Measurements from ENCODE around the gene NEURL1.
"Not testable (repeated sequence)": the region's sequence is repeated elsewhere in the genome, so short reads cannot be mapped to it uniquely, and the experiment has no call there.

NEURL1 gene

GRCh38 chr10:103495321-103495720 lies 1.8 kb downstream of the NEURL1 start:
- DNase-seq (ENCODE audit: low spot score), result no peak

DNA sequence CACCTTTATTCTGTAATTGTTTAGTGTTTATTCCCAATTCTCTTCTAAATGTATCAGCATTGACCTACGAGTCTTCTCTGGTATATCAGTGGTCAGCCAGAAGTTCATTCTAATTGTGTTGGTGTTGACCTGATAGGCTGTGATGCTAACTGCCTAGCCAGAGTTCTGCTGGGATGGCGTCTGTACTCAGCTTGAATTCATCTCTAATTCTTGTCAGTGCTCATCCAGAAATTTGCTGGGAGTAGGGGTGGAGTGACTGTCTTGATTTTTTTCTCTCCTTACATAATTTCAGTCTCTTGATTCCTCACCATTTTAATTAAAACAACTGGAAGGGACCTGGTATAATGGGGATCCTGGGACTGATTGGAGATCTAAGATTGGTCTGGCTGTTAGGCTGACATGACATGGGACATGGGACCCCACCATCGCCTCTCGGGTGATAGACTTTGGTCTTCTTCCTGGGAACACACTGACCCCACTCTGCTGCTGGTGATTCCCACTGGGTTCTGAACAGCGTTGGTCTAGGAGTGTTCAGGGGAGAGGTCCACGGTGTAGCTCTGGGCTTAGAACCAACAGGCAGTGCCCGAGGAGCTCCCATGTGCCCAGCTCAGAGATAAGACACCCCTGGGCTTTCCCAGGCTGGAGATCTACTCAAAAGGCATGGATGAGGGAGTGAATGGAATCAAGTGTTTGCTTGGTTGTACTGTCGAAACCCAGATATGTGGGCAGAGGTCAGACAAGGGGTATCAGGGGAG lies 3.8 kb downstream of the NEURL1 start:
- DNase-seq (ENCODE audit: low spot score), result no peak

GRCh38 chr10:103498936-103499638 lies 5.6 kb downstream of the NEURL1 start:
- no peak for DNase-seq (ENCODE audit: low spot score)

DNA sequence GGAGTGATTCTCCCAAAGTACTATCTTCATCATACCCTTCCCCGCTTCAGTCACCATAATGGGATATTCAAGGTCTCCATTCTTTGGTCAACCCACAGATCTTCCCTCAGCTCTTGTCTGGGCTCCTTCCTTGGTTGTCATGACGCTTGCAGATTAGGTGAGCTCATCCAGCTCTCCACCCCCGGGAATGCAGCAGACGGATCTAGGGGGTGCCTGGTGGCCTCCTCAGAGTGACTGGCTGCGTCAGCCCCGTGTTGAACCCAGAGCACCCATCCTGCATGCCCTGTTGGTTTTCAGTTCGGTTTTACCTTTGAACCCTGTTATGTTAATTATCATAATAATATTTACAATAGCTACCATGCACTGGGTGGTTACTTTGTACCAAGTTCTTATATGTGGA lies 6.4 kb downstream of the NEURL1 start:
- DNase-seq (ENCODE audit: low spot score), result no peak

DNA sequence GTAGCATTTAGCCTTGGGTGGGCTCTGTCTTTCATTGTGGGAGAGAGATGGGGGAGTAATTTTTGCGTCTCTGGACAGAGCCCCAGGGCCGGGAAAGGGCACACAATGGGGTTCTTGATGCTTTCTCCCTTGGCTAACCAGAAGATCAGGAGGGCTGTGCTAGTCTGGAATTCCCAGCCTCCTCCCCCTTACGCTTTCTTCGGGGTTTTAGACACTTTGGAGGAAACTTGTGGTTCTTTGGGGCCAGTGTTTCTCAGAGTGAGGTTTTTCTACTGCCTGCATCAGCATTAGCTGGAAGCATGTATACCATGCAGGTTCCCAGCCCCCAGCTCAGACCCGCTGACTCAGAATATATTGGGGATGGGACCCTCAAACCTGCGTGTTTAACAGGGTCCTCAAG lies 7.0 kb downstream of the NEURL1 start:
- no peak for DNase-seq (ENCODE audit: low spot score)

DNA sequence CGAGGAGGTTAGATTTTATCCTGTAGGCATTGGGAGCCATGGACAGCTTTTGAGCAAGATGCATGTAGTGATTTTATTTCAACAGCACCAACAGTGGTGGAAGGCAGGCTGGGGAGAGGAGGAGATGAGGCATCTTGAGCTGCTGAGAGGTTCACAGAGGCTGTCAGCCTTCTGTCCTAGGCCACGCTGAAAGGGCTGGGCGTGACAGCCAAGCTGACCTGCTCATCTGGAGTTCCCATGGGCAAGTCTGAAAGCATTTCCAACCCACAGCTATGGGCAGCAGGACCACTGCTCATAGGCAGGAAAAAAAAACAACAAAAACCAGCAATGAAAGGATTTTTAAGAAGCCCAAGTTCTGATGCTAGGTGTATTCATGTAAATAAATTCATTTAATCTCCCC lies 7.7 kb downstream of the NEURL1 start:
- no peak for DNase-seq (ENCODE audit: low spot score)

DNA sequence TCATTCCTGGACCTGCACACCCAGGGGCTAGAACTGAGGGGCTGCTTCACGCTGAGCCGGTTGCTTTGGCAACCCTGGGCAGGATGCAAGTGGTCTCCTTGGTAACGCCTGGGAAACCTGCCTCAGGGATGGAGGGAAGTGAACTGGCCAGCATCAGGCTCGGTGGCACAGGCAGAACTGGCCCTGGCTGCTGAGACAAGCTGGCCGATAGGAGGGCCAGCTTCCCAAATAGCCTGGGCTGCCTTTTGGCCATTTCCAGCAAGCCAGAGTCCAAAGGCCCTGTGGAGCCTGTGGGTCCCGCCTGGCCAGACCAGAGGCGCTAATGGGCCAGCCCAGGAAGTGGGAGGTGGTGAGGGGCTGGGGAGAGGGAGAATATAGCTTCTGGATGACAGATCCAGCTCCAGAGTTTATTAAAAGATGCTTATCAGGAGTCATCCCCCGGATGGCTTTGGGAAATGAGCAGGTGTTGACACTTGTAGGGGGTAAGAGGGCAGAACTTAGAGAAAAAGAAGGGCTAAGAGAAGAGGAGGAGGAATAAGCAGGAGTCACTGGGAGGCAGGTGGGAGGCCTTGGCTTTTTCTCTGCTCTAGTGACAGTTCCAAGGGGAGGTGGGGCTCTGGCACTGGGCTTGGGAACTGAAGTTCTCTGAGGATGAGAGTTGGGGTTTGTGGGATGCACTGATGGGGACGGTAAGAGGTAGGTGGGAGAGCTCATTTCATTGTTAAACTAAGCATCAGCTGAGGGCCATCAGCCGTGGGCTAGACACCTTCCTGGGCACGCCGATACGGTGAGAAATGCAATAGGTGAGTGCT lies 9.6 kb downstream of the NEURL1 start:
- DNase-seq (ENCODE audit: low spot score), result no peak

- DNase-seq (ENCODE audit: low spot score), result not testable (repeated sequence)
These were observed 10.3 kb downstream of the NEURL1 start for GRCh38 chr10:103503777-103504176.

DNA sequence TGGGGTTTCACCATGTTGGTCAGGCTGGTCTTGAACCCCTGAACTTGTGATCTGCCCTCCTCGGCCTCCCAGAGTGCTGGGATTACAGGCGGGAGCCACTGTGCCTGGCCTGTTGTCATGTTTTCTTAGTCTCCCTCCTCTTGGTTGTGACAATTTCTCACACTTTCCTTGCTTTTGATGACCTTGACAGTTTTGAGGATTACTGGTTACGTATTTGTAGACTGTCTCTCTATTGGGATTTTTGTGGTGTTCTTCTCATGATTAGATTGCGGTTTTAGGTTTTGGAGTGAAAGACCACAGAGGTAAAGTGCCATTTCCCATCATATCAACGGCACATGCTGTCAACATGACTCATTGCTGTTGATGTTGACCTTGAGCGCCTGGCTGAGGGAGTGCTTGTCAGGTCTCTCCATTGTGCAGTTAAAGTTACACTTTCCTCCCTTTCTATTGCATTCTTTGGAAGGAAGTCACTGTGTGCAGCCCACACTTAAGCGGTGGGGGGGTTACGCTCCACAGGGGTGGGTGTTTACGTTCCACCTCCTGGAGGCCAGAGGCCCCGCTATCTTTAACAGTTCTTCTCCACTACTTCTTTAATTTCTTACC lies 10.8 kb downstream of the NEURL1 start:
- peak; percentile 67 for DNase-seq (ENCODE audit: low spot score)

DNA sequence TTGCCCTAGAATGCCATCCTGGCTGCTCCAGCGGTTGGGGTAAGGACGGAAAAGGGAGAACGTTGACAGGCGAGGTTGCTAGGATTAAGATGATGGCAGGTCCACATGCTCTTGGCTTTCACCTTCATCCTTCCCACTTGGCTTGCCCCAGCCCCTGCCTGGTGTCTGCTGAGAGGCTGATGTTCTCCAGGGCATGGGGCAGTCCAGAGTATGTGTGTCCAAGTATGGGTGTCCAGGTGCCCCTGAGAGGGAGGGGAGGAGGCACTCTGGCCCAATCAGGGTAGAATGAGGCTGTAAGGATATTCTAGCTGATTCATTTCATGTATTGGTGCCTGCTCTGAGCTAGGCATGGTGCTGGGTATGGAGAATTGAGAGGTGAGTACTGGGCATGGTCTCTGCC lies 12.6 kb downstream of the NEURL1 start:
- no peak for DNase-seq (ENCODE audit: low spot score)

- no peak for DNase-seq (ENCODE audit: low spot score)
These were observed 14.0 kb downstream of the NEURL1 start for GRCh38 chr10:103507235-103508191.

DNA sequence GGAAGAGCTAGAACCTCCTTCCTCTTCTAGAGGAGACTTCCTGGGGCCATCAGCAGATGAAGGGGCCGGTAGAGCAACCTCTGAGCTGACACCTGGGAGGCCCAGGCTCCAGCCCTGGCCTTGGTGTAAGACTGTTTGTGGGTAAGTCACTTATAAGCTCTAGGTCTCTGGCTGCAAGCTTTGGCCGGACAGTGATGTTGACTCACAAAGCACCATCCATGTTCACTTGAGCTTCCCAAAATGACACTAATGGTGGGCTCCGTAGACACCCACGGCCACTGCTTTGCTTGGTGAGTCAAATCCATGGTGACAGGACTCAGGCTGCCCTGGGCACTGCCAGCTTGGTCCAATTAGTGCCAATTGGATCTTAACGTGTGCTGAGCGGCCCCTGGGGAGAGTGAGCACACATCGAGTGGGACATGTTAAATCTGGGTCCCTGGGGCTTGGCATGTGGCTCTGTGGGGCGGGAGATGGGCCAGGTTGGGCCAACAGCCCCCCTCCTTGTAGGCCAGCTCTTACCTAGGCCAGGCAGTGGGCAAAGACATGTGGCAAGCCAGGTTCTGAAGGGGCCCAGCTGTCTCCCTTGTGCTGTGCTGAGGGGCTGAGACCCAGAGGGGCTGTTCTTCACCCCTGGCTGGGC lies 16.7 kb downstream of the NEURL1 start:
- no peak for DNase-seq (ENCODE audit: low spot score)

DNA sequence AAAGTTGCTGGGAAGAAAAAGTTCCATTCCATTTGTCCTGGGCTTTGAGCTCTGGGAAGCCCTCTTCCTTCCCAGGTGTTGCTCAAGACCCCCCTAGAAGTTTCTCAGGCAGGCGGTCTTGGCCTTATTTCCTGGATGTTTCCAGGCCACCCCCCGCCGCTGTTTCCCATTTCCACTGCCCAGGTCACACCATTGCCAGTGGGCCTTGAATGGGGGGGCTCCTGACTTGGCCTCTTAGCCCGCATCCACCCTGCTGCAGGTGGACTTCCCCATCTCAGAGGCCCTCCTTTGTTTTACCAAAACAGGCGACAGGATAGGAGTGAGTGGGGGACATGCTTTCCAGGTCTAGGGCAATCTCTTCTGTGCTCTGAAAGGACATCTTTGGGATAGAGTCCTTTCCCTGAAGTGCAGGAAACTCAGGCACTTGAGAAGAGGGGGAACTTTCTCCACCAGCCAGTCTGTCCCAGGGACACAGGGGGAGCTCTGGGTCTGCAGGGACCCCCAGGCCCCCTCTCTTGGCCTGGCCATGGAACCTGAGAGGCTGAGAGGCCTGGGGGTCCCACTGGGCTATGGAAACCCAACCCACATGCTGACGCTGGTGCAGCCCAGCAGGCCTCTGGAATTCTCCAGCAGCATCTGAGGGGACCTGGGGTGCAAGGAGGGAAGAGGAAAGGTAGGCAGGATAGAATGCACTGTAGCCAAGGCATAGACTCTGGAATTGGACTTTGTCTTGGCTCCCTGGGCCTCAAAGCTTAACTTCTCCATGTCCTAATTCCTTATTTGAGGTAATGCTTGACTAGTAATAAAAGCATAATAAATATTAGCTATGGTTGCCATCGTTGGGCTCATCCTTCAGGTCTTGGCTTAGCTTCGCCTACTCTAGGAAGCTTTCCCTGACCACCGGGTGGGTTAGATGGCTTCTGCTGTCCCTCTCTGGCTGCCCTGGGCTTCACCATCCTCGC lies 17.6 kb downstream of the NEURL1 start:
- no peak for DNase-seq (ENCODE audit: low spot score)

DNA sequence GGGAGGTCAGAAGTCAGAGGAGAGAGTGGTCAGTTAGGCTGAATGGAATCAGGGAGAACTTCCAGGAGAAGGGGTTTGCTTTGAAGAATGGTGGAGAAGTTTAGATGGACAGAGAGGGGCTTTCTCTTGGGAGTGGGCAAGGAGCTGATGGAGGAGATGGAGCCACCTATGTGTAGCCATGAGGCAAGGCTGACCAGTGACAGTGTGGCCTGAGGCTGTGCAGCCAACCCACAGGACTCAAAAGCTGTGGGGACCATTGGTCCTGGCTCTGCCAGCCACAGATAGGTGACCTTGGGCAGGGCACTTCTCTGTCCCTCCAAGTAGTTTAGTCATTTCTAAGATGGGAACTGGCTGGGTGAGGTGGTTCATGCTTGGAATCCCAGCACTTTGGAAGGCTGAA lies 18.7 kb downstream of the NEURL1 start:
- DNase-seq (ENCODE audit: low spot score), result no peak

- DNase-seq (ENCODE audit: low spot score), result no peak
These were observed 19.3 kb downstream of the NEURL1 start for GRCh38 chr10:103512591-103513379.

DNA sequence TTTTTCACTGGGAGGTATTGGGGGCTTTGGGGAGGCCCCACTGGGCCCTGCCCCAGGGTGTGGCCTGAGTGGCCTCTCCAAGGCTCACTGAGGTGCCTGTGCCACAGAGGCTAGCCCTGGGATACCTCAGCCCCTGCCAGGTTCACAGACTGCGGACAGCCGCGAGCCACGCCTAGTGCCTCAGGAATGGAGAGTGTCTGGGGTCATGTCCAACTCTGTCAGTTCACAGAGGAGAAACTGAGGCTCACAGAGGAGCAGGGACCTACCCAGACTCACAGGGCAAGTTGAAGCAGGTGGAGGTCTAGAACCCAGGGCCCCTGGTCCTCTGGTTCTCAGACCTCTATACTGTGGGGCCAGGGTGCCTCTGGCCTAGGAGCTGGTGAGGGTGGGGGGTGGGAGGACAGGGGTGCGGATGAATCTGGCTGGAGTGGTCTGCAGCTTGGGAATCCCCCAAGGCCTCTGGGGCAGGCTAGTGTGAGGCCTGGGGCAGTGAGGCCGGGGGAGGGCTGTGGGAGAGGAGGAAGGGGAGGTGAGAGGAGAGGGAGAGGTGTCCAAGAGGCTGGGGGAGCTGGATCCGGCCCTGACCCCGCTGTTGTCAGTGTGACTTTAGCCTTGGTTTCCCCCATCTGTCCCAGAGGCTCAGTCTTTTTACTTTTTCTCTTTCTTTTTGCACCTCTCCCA lies 20.0 kb downstream of the NEURL1 start:
- no peak for DNase-seq (ENCODE audit: low spot score)

- no peak for DNase-seq (ENCODE audit: low spot score)
These were observed 20.7 kb downstream of the NEURL1 start for GRCh38 chr10:103514244-103514643.

Measured in kidney capillary endothelial cell (primary cell).